ENCODE data around the gene FBXW4.

The FBXW4 gene

DNA sequence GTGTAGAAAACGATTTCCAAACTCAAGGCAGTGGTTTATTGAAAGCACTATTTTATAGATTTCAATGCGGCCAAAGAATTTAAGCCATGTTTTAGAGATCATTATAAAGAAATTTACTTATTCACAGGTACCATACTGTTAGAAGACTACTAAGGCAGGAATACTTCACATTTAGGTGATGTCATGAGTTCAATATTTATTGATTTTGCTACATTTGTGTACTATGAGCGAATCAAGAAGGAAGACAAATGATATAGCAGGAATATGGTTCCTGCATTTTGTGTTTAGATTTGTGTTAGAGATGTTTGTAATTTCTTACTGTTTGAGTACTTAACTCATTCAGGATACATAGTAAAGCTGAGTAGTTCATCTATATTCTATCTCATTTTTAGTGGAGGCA is 1.7 kb upstream of the FBXW4 start:
- in situ Hi-C loops (cut with MboI; ENCODE audit: low sequenced_read_pairs) = no loop called here

DNA sequence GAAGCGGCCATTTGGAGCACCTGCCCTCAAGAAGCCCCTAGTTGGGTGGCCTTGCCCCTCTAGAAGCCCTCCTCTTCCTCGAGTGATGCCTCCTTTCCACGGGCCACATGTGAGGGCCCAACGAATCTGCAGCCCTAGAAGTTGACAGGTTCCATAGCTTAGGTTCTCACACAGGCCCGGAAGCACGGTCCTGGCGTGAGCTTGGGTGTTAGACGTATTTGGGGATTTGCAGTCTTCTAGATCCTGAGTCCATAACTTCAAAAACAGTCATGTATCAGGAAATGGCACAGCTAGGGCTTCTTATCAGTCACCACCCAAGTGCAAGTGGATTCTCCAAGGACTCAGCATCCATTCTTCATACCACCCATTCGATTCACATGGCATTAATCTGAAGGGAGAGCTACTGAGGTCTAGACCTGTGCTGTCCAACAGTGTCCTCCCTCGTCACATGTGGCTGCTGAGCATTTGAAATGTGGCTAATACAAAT is 477 bp upstream of the FBXW4 start:
- in situ Hi-C loops (cut with MboI; ENCODE audit: low sequenced_read_pairs) = no loop called here

DNA sequence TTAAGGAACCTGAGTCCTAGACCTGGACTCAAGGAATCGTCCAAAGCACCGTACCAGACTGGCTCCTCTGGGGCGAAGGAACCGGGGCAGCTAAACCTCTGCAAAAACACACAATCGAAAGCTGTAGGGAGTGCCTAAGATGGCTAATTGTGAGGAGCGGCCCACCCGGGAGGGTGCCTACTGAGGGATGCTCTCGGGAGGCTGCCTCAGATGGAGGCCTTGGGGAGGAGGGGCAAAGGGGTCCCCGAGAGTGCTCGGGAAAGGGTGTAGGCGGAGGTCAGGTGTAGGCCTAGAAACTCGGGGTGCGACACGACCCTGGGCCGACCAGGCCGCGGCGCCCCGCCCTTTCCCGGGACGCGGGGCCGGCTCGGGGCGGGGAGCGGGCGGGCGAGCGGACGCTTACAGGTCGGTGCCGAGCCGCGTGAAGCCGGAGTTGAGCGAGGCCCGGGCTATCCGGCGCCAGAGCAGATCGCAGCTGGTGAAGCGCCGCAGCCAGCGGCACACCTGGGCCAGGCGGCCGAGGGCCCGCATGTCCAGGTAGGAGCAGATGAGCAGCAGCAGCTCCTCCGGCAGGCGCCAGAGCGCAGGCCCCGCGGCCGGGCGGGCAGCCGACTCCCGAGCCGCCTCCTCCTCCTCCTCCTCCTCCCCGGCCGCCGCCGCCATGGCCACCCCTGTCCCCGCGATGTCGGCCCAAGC is 844 bp downstream of the FBXW4 start:
- in situ Hi-C loops (cut with MboI; ENCODE audit: low sequenced_read_pairs) = no loop called here

DNA sequence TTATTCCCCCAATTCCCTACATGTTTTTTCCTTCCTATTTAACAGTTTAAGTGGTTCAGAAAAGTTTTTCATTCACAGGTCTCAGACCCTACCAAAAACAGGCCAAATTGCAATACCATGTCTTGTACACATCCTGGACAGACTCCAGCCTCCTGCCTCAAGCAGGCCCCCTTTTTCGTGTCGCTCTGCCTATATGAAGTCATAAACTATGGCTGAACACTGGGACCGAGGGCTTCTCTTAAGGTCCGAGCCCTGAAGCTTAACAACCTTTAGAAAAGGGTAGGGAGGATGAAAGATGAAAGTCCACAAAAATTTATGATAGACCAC is 1.4 kb downstream of the FBXW4 start:
- in situ Hi-C loops (cut with MboI; ENCODE audit: low sequenced_read_pairs) = no loop called here

- in situ Hi-C loops (cut with MboI; ENCODE audit: low sequenced_read_pairs) = no loop called here
Measured at GRCh38 chr10:101691081-101691480, 3.9 kb downstream of the FBXW4 start.

GRCh38 chr10:101690461-101690860 is 4.5 kb downstream of the FBXW4 start:
- in situ Hi-C loops (cut with MboI; ENCODE audit: low sequenced_read_pairs) = no loop called here

- in situ Hi-C loops (cut with MboI; ENCODE audit: low sequenced_read_pairs) = no loop called here
Measured at GRCh38 chr10:101687071-101687658, 7.8 kb downstream of the FBXW4 start.

- in situ Hi-C loops (cut with MboI; ENCODE audit: low sequenced_read_pairs) = no loop called here
Measured at GRCh38 chr10:101686133-101686925, 8.6 kb downstream of the FBXW4 start.

DNA sequence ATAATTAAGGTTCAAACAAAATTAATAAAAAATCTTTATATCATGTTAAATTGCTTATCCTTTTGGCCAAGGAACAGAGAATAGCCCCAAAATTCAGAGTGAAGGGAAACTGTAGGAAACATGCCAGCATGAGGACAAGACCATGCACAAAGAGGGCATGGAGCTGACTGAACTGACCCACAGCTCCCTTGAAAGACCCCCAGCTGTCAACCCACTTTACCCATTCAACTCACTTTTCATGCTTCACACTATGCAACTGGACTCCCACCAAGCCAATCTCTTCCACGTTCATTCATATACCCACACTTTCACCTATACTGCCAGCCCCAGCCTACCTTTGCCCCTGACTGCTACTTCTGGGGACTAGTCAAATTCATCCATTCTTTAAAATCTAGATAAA is 10.2 kb downstream of the FBXW4 start:
- in situ Hi-C loops (cut with MboI; ENCODE audit: low sequenced_read_pairs) = no loop called here

- in situ Hi-C loops (cut with MboI; ENCODE audit: low sequenced_read_pairs) = no loop called here
Measured at GRCh38 chr10:101683276-101683675, 11.7 kb downstream of the FBXW4 start.

DNA sequence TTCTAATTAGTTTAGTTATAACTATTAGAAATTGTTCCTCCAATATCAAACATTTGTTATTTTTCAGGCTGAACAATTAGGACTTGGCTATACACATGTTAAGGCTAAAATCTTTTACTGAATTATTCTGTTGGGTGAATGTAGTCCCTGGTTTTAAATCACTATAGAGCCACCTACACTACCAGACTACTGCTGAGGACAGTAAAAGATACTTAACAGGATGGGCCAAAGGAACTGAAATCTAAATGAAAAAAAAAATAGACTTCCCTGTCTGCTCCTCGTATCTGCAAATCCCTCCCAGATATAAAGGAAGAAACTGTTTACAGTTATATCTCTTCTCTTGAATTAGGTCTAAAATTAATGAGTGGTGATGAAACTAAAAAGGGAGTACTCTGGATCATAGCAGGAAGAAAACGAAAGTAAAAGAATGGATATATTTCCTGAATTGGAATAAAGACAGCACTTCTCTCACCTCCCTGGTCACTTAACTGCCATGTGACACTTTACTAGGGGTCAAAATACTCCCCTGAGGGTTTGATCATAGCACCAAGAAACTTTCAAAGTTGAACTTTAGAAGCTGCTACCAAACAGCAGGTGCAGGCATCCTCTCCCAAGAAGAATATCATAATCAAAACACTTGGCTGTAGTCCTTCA is 12.7 kb downstream of the FBXW4 start:
- in situ Hi-C loops (cut with MboI; ENCODE audit: low sequenced_read_pairs) = no loop called here

- in situ Hi-C loops (cut with MboI; ENCODE audit: low sequenced_read_pairs) = no loop called here
Measured at GRCh38 chr10:101676565-101676964, 18.4 kb downstream of the FBXW4 start.

DNA sequence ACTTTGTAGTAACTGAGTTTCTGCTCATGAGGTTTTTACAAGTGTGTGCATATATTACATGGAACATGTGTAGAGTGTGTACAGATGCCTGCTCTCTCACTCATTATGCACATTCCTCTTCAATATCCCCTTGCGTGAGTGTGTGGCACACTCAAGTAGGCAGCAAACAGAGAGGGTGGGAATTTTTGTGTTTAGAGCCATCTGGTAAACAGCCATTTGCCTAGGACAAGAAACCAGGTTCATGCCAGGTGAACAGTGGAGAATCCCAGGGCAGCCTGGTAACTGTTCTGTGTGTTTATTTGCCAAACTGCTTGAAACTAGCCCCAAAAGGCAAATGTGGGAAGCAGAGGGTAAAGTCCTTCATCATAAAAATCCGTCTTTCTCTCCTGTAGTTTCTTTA is 19.9 kb downstream of the FBXW4 start:
- in situ Hi-C loops (cut with MboI; ENCODE audit: low sequenced_read_pairs) = no loop called here

DNA sequence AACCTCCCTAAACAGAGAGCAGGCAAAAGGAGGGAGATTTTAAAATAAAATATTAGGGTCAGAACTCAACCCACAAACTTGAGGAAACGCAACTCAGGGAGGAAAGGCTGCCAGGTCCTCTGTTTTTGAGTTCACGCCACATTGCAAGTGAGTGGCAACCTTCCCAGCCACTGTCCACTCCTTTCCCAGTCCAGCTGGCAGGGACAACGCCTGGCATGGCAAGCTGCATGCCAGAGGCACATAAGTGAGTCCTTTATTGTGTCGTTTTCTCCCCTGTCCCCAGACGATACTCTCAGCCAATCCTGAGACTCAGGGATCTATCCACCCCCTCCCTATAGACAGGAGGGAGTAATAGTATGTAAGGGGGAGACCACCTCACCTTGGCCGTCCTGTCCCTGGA is 22.4 kb downstream of the FBXW4 start:
- in situ Hi-C loops (cut with MboI; ENCODE audit: low sequenced_read_pairs) = no loop called here

DNA sequence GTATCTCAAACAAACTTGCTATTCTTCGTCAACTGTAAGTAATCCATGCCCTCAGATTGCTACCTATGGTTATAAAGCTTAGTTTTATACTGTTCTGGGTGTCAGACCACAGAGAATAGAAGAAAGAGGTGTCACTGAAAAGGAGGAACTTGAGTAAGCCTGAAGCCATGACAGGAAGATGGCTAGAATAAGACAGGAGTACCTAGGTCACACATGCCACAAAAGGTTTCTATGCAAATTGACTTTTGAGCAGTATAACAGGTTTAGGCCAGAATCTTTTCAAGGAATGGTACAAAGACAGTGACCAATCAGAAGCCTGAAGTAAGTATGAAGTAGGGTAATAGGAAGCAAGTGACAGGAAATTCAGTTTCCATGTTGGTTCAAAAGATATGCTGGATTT is 23.5 kb downstream of the FBXW4 start:
- in situ Hi-C loops (cut with MboI; ENCODE audit: low sequenced_read_pairs) = no loop called here

GRCh38 chr10:101670635-101671034 is 24.3 kb downstream of the FBXW4 start:
- in situ Hi-C loops (cut with MboI; ENCODE audit: low sequenced_read_pairs) = no loop called here

DNA sequence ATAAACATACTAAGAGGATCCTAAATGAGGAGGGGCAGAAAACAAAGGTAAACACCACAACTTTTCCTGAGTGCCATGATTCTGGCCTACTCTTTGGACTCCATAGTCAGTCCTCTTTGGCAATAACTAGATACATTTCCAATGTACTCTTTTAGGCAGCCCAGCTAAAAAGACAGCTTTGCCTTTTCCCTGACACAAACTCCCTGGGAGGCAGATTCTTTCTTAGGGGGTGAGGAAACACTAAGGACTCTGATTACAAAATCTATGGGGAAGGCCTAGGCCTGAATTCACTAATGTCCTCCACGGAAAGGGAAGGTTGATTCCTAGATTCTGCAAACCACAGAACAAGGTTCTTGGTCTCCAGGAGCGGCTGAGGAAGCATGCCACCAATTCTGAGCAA is 25.8 kb downstream of the FBXW4 start:
- in situ Hi-C loops (cut with MboI; ENCODE audit: low sequenced_read_pairs) = no loop called here

GRCh38 chr10:101668566-101668965 is 26.4 kb downstream of the FBXW4 start:
- in situ Hi-C loops (cut with MboI; ENCODE audit: low sequenced_read_pairs) = no loop called here

GRCh38 chr10:101666083-101666482 is 28.9 kb downstream of the FBXW4 start:
- in situ Hi-C loops (cut with MboI; ENCODE audit: low sequenced_read_pairs) = no loop called here

GRCh38 chr10:101663097-101663496 is 31.9 kb downstream of the FBXW4 start:
- in situ Hi-C loops (cut with MboI; ENCODE audit: low sequenced_read_pairs) = no loop called here

- in situ Hi-C loops (cut with MboI; ENCODE audit: low sequenced_read_pairs) = no loop called here
Measured at GRCh38 chr10:101660256-101660655, 34.7 kb downstream of the FBXW4 start.

DNA sequence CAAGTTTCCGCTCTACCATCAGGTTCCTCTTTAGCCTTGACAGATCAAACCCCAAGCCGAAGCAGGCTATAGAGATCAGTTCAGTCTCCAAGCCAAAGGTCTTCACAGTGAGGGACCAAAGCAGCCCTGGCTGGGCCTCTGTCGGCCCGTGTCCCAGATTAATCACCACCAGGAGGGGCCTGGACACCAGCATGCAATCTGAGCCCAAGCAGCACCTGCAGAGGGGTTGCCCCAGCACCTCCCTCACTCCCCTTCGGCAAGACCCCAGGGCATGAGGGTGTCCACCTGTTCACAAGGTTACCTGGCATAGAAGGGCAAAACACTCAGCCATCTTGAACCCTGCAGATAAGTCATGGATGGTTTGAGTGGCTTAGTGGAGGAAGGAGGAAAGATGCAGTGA is 36.0 kb downstream of the FBXW4 start:
- in situ Hi-C loops (cut with MboI; ENCODE audit: low sequenced_read_pairs) = no loop called here

Measured in HL-60/S4 (cell line).